ENCODE data around the gene C2CD2.

Gene C2CD2

GRCh38 chr21:41881051-41881450 lies 72.8 kb downstream of the C2CD2 start:
- DNase-seq = no peak

- DNase-seq = no peak
Measured at GRCh38 chr21:41880153-41880552, 73.7 kb downstream of the C2CD2 start.

- no peak for DNase-seq
Measured at GRCh38 chr21:41879190-41879998, 74.4 kb downstream of the C2CD2 start, which contains the start of gene PRDM15. TSS of gene PRDM15 (minus strand) at chr21:41879344. CDS start at chr21:41860363, 18,981 bp downstream.

- no peak for DNase-seq
Measured at GRCh38 chr21:41878831-41879189, 75.0 kb downstream of the C2CD2 start.

- no peak for DNase-seq
Measured at GRCh38 chr21:41877901-41878830, 75.7 kb downstream of the C2CD2 start.

- no peak for DNase-seq
Measured at GRCh38 chr21:41876928-41877652, 76.7 kb downstream of the C2CD2 start.

- DNase-seq = no peak
Measured at GRCh38 chr21:41876396-41876795, 77.4 kb downstream of the C2CD2 start.

GRCh38 chr21:41875086-41875485 lies 78.7 kb downstream of the C2CD2 start:
- DNase-seq = no peak

- DNase-seq = no peak
Measured at GRCh38 chr21:41874611-41875010, 79.2 kb downstream of the C2CD2 start.

- DNase-seq = no peak
Measured at GRCh38 chr21:41873426-41873825, 80.4 kb downstream of the C2CD2 start.

GRCh38 chr21:41873005-41873404 lies 80.8 kb downstream of the C2CD2 start:
- DNase-seq = no peak

GRCh38 chr21:41871293-41872030 lies 82.4 kb downstream of the C2CD2 start:
- DNase-seq = no peak

GRCh38 chr21:41869771-41870170 lies 84.0 kb downstream of the C2CD2 start:
- no peak for DNase-seq

- DNase-seq = no peak
Measured at GRCh38 chr21:41868062-41868710, 85.6 kb downstream of the C2CD2 start.

GRCh38 chr21:41867313-41867712 lies 86.5 kb downstream of the C2CD2 start:
- DNase-seq = no peak

GRCh38 chr21:41866274-41866809 lies 87.5 kb downstream of the C2CD2 start:
- no peak for DNase-seq

- DNase-seq = no peak
Measured at GRCh38 chr21:41865002-41865777, 88.6 kb downstream of the C2CD2 start.

GRCh38 chr21:41864311-41865001 lies 89.4 kb downstream of the C2CD2 start:
- no peak for DNase-seq

- DNase-seq = no peak
Measured at GRCh38 chr21:41863439-41863740, 90.4 kb downstream of the C2CD2 start.

GRCh38 chr21:41861987-41862386 lies 91.8 kb downstream of the C2CD2 start:
- no peak for DNase-seq

Data from NCI-H187 treated with DMSO at 0.1 percent for 48 hours (cell line).